OCI-LY1 (cell line): Measurements from ENCODE around the gene IFI30.

Experiments used
- CTCF ChIP-seq: fragments of 200-600 bp; sonication (generic), shearing (Covaris generic); IDR thresholded peaks from 2 replicates; pipeline ENCODE4 v1.5.1; 2017; ENCODE audit warnings: mild to moderate bottlenecking, antibody characterized with exemption, low read length, moderate library complexity, mixed read lengths
- EZH2 ChIP-seq: fragments of 200-600 bp; sonication (generic), shearing (Covaris generic); IDR thresholded peaks from 2 replicates; pipeline ENCODE4 v1.8.0; 2017; ENCODE audit warnings: borderline replicate concordance, mixed run types, mild to moderate bottlenecking, antibody characterized with exemption, low read length, moderate library complexity, mixed read lengths

- TF ChIP-seq CTCF (no peak), EZH2 (no peak)
Measured at GRCh38 chr19:18225702-18226468, 52.3 kb downstream of the IFI30 start, which contains the start of gene PDE4C.
